Measurements from ENCODE around the gene TUBB4A. TPM values are rescaled to one million over a fixed set of nuclear protein-coding genes. Genes with fewer than 3 reads are reported as not detected.

TUBB4A gene
- total and polyA plus RNA-seq, 2 of the 8 experiments (the other 6 are each of a cell fraction or from before 2014, with no cell fraction given): 16.8 to 30.4 TPM

DNA sequence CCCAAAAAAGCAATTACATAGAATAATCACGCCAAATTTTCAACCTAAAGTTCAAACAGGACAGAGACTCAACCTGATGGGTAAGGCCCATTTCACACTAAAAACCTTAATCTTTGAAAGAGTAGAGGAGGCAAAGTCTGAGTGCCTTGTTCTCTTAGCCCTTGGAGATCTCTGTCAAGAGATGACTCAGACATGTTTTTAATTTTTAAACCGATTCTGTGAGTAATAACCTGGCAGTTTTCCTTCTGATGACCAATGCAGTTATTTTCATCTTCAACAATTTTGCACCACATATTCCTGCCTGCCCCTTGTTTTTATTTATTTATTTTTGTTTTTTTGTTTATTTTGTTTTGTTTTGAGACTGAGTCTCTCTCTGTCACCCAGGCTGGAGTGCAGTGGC is 17.2 kb upstream of the TUBB4A start (continued):
- TF ChIP-seq CTBP2 (IDR thresholded peaks at IDR 0.05; ENCODE audit: borderline replicate concordance, insufficient read depth, insufficient read length, low read length): no peak
- no peak for TF ChIP-seq FOSL1 (IDR thresholded peaks at IDR 0.05; ENCODE audit: insufficient read depth, low read depth, low read length)
- TF ChIP-seq, protein P1, sequence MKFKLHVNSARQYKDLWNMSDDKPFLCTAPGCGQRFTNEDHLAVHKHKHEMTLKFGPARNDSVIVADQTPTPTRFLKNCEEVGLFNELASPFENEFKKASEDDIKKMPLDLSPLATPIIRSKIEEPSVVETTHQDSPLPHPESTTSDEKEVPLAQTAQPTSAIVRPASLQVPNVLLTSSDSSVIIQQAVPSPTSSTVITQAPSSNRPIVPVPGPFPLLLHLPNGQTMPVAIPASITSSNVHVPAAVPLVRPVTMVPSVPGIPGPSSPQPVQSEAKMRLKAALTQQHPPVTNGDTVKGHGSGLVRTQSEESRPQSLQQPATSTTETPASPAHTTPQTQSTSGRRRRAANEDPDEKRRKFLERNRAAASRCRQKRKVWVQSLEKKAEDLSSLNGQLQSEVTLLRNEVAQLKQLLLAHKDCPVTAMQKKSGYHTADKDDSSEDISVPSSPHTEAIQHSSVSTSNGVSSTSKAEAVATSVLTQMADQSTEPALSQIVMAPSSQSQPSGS (IDR thresholded peaks at IDR 0.05; ENCODE audit: low read length): no peak
- TF ChIP-seq SAP30 (IDR thresholded peaks at IDR 0.05; ENCODE audit: insufficient read depth, insufficient replicate concordance, low read length): no peak
- TF ChIP-seq CBX8 (IDR thresholded peaks at IDR 0.05; ENCODE audit: borderline replicate concordance, low read depth, low read length): no peak
- TF ChIP-seq TBP (IDR thresholded peaks at IDR 0.05; ENCODE audit: low read depth, low read length): no peak
- no peak for TF ChIP-seq RAD21 (IDR thresholded peaks at IDR 0.05 in 1 of 2, conservative IDR thresholded peaks at IDR 0.05 in 1 of 2; ENCODE audit: low read depth in 2 of 2, low read length in 2 of 2)
- no peak for TF ChIP-seq KDM5A (IDR thresholded peaks at IDR 0.05; ENCODE audit: low read length)

Data from H1 (cell line).